DMS 273 (cell line): ENCODE results near the gene GABRD.

Experiments
- DNase-seq: peaks from one replicate; lab custom pipeline; 2025; ENCODE audit not compliant: unreplicated experiment; lab: John Stamatoyannopoulos, UW

GABRD gene

DNA sequence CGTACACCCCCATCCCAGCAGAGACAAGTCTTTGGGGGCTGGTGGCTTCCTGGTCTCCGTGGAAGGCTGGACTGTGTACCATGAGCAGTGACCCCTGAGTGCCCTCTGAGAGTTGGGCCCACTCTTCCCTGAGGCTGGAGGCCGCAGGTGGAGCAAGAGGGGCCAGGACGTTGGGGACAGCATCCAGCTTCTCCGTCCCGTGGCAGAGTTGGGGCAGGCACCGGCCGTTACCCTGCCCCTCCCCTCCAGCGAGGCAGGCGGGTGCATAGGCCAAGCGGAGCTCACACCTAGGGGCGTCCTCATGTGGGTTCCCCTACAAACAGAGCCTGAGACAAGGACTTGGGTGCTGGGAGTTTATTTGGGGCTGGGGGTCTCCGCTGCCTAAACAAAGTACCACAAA lies 14.0 kb downstream of the GABRD start:
- no peak for DNase-seq

DNA sequence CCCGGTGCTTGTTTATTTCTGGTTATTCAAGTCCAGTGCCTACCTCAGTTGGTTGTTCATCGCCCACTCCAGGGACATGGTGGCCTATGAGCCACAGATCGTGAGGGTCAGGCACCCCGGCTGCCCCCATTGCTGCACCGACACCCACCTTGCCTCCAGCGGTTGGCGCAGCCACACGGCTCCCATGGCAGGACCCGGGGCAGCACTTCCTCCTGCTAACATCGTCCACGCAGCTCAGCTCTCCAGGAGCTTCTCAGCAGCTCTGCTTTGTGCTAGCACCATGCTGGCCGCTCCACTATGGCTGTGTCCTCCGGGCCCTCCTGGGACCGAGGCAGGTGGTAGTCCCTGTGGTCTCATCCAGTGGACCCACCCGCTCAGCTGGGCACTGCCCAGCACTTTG lies 17.1 kb downstream of the GABRD start:
- DNase-seq, result no peak

DNA sequence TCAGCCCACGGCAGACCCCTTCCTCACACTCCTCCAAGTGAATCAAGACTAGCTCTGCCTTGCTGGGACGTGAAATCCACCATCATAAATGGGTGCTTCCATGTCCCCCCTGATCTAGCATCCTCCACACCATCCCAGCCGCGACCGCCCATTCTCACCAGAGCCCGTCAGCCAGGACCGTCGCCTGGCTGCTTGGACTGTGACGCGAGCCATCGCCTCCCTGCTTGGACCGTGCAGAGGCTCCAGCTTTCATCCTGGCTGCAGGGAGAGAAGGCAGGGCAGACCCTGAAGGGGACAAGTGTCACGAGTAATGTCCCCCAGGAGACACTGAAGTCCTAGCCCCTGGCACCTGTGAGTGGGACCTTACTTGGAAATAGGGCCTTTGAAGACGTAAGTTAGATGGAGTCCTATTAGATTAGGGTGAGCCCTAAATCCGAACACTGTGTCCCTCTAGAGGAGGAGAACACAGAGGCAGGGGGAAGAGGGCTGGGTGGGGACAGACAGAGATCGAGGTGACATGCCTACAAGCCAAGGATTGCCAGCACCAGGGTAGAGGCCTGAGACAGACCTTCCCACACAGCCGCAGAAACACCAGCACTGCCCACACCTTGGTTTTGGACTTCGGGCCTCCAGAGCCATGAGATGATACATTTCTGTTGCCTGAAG lies 18.3 kb downstream of the GABRD start:
- DNase-seq, result no peak

DNA sequence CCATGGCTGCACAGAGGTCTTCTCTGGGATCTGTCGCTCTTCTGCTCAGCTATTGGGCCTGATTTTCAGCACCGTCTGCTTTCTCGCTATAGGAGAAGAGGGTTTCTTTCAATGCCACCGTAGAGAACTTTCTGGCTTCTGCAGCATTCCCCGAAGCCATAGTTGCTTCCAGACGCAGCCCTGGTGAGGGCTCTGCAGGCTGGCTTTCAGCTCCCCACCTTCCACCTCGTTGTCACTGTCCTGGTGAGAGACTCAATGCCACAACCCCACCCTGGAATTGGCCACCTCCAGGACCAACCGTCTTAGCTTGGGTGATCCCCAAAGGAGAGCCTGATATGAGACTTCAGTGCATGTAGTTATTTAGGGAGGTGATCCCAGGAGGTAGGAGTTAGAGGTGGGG lies 19.1 kb downstream of the GABRD start:
- DNase-seq, result no peak

DNA sequence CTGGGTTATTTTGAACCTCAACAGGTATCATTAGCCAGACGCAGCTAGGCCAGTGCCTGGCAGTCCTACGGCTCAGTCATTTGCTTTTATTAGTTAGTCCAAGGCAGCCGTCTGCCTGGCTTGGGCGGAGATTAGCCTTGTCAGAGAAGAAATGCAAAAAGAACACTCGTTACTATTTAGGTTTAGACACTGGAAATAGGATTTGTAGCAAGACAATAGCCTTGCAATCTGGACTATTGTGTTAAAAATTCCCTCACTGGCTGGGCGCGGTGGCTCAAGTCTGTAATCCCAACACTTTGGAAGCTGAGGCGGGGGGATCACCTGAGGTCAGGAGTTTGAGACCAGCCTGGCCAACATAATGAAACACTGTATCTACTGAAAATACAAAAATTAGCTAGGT lies 20.1 kb downstream of the GABRD start:
- no peak for DNase-seq

DNA sequence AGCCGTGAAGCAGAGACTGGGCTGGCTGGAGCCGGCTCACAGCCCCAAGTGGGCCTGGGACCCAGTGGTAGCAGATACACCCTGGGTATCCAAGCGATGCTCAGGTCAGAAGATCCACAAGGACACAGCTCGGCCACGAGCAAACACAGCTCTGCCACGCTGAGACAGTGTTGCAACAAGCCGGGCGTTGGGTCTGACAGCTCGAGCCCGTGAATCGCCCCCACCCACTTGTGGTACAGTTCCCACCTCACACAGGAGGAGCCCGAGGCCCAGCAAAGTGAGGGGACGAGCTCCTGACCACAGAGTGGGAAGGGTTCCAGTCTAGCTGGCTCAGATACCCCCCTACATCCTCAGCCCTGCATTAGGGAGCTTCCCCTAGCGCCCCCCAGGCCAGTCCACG lies 22.2 kb downstream of the GABRD start:
- no peak for DNase-seq

DNA sequence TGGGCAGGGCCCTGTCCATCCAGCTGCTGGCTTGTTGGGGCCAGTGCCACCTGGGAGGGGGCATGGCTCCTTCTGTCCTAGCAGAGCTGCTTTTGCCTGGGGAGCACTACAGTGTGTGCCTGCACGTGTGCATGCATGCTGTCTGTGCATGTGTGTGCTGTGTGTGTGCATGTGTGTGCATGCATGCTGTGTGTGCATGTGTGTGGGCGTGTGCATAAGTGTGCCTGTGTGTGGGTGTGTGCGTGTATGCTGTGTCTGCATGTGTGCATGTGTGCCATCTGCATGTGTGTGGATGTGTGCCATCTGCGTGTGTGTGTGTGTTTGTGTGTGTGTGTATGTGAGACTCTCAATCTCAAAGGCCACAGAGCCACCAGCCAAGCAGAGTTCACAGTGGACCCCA lies 22.7 kb downstream of the GABRD start:
- no peak for DNase-seq

DNA sequence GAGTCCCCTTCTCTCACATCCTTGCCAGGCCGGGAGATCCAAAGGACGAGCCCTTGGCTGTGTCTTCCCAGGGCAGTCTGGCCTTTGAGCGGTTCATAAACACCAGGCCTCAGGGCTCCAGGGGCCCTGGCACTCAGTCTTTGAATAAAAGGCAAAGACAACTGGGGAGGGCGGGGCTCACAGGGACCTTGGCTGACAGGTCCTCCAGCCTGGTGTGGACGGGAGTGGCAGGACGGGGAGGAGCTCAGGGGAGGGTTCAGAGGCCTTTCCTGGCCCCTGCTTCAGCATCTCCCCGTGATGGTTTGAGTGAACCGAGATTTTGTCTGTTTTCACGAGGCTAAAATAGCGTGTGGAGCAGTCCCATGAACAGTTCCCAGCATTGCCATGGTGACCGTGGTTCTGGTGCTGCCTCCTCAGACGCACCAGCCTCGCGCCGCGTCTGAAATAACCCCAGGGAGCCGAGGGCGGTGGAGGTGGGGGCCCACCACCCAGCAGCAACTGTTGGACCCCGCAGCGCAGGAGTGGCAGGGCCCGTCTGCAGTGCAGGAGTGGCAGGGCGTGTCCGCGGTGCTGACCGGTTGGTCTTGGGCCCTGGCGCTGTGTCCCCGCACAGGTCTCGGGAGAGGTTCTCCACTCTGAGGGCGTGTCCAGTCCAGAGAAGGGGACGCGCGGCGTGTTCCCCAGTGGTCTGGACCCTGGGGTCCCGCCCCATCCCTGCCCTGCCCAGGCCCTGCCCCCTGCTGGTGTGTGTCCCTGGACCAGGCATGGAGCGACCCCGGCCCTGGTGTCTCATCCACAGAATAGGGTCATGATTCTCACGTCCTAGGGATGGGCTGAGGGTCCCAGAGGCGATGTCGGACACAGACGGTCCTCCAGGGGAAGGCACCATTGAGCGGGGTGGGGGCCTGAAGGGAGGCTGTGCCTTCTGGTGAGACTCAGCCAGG lies 24.0 kb downstream of the GABRD start:
- DNase-seq, result no peak

DNA sequence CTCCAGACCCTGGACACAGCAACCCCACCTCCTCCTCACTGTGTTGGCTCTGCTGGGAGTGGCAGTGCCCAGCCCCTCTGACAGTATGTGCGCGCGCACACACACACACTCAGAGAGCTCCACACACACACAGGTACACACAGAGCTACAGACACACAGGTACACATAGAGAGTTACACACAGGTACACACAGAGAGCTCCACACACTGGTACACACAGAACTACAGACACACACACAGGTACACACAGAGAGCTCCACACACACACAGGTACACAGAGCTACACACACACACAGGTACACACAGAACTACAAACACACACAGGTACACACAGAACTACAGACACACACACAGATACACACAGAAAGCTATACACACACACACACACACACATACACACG lies 24.7 kb downstream of the GABRD start:
- DNase-seq, result no peak

DNA sequence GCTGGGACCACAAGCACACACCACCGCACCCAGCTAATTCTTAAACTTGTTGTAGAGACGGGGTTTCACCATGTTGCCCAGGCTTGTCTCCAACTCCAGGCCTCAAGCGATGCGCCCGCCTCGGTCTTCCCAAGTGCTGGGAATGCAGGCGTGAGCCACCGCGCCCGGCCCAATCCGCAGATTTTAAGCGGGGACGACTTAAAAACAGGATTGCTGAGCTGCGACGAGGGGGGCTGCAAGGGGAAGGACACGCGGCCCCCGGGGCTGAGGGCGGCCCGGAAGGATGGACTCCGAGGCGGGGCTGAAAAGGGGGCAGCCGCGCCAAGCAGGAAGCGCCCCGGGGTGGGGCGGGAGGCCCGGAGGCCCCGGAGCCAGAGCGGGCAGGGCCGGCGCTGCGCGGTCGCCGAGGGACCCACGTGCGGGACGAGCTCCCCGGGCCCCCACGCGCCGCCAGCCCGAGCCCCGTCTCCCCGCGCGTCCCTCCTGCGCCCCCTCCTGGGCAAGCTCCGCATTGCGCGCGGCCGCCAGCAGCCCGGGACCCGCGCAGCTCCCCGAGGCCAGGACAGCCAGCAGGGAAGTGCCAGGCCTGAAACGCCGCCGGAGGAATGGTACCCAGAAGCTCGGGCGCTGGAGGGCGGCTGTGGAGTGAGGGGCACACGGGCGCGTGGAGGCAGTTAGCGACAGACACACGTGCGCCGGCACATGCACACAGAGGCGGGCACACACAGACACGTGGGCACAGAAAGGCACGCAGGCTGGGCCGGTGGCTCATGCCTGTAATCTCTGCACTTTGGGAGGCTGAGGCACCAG lies 25.6 kb downstream of the GABRD start:
- DNase-seq, result peak; percentile 87

DNA sequence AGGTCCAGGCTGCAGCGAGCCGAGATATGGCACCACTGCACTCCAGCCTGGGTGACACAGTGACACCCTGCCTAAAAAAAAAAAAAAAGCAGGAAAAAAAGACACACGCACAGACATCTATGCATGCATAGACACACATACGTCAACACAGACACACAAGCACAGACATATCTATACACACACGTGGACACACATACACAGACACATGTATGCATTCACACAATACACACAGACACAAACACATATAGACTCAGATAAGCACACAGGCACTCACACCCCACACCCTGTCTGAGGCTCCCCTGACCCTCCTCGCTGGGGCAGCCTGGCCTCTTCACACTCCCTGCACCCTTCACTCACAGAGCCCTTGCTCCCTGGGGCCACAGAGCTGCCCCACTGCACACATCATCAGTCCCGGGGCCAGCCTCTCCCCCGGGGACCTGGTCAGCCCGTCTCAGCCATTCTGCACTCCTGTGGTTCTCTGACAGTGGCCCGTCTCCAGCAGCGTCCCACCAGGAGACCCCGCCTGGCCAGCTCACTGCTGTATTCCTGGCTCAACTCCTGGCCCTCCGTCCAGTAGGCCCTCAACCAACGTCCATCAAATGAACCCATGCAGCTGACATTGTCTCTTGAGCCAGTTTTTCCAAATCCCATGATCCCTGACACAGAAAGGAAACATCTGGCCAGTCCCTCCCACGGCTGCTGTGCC lies 26.5 kb downstream of the GABRD start:
- DNase-seq, result no peak

DNA sequence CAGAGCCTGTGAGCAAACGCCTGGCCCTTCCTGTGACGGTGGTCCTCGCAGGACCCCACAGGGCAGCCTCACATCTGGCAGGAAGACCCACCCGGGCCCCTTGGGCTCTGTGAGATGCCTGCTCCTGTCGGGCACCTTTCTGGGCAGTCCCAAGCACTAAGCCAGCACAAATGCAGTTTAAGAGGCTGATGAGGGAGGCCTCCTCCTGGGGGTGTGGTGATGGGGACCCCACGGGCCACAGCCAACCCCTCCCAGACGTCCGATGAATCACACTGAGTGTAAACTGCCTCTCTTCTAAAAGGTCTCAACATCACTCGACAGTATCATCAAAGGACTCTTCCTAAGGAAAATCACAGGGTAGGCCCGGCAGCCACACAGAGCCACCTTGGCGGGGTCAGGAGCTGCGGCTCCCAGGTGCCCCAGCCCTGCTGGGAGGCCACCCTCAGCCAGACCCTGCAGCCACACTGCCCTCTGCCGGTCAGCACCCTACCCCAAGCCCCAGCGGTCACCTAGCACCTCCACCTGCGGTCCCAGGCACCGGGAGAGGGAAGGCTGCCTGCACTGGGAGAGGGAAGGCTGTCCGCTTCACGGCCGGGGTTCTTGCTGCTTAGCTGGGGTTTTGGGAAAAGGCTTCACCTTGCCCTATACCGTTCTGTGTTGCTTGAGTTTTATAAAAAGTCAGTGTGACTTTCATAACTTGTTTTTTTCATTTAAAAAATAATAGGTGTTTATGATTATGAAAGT lies 27.2 kb downstream of the GABRD start:
- DNase-seq, result peak; percentile 74

DNA sequence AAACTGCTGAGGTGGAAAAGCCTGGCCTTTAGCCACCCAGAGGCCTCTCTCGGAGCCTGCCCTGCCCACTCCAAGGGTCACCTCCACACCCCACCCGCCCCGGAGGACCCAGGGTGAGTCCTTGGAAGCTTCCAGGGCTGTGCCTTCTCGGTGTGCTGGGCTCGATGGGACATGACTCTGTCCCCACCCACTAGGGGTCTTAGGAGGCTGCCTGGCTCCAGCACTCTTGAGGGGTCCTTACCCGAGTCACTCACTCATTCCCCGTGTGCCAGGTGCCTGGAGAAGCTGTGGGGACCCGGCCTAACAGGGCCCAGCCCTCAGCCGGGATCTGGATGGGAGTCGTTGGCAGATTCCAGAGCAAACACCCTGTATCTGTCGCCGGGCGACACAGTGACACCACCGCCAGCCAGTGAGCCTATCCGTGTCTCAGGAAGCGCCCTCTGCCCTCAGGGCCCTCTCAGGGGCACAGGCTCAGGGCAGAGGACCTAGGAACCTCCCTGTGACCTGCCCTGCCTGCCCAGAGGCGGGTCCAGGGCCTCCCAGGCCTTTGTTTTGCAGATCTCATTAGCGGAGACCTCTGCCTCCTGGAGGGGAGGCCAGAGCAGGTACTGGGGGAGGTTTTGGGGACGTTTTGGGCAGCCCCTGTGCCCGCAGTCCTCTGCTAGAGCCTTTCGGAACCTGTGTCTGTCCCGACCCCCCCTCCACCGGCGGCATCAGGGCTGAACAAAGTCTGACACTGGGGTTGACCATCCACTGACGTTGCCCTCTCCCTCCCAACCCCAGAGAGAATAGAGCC lies 28.0 kb downstream of the GABRD start:
- DNase-seq, result no peak

DNA sequence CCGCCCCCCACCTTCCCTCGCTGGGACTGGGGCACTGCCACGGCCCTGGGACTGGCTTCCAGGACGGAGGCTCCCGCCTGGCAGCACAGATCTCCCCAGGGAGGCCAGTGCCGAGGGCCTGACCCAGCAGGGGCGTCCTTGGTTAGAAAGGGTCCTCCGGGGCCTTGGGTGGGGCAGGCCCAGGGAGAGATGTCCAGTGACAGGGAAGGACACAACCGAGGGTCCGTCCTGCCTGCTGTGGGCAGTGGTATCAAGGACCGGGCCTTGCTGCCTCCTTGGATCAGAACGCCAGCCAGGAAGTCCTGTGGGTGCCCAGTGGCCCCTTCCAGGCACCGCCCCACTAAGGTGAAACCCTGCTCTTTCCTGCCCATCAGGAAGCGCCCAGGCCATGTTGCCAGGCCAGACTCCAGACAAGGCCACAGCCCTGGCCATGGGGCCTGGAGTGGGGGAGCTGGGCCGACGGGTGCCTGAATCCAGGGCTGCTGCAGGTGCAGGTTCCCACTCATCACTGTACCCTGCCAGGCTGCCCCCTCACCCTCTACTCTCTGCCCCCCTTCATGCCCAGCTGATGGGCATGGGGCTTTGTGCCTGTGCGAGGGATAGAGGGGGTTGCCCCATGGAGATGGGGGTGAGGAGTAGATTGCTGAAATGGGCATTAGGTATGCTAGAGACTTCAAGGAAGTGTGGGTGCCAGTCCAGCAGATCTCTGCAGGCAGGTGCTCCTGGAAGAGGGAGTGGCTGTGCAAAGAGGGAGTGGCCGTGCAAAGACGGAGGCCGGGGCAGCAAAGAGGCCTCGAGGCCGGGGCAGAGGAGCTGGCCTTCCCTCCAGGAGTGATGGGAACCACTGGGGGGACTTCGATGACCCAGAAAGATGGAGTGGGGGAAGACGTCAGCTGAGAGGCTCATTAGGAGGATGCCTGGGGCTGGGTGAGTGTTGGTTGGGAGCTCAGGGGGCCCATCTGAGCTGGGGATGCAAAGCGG lies 28.9 kb downstream of the GABRD start:
- no peak for DNase-seq

DNA sequence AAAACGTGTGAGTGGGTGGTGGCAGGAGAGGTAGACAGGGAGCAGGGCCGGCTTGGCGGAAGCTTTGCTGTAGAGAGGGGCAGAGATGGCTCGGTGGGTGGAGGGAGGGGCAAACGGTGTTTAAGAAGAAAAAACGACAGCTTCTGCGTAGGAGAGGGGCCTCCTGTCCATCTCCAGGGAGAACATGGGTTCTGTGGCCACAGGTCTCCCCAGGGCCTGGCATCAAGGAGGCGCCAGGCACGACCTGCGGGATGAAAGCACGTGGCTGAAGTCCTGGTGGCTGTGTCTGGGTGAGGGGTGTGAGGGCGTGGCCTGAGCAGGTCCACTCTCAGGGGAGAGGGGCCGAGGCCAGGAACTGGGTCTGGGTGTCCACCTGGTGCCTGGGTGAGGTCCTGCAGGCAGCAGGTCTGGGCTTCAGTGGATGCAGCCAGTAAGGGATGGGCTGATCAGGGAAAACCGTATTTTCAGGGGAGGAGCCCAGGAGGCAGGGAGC lies 30.1 kb downstream of the GABRD start:
- peak; percentile 59 for DNase-seq

DNA sequence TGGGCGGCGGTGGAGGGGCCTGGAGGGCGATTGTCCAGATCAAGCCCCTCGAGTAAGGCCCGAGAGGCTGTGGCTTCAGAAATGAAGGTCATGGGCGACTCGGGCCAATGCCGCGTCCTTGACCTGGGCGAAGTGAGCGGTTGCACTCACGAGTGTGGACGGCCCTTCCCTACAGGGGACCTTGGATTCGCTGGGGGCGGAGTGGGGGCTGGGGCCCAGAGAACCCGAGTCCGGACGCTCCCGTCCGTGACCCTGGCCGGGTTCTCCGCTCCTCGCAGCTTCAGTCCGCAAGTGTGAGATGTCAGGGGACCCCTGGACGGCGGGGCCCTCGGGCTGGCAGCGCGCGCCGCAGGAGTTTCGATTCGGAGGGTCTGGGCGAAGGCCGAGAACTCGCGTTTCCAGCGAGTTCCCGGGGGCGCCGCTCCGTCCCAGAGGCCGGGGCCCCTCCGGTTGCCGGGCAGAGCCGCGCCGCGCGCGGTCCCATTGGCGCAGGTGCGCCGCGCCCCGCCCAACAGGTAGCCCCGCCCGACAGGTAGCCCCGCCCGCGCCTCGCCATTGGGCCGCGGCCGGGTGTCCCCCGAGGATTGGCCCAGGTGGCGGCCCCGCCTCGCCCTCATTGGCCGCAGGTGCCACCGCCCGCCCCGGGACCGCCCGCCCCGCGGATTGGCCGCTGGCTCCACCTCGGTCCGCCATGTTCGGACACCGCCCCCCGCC lies 30.7 kb downstream of the GABRD start, which contains the start of gene PRKCZ:
Gene PRKCZ (plus strand): TSS at position 694 of the 714 bp plus-strand sequence. CDS start 220 bp downstream, outside the sequence.
- peak; percentile 90 for DNase-seq

DNA sequence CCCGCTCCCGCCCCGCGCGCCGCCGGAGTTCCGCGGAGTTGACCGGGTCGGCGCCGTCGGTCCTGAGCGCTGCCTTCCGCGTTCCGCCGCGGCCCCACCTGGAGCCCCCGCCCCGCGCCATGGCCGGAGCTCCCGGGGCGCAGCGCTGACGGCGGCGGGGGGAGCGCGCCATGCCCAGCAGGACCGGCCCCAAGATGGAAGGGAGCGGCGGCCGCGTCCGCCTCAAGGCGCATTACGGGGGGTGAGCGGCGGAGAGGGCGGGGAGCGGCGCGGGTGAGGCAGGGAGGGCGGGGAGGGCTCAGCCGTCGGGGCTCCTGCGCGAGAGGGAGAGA lies 31.3 kb downstream of the GABRD start:
- peak; percentile 67 for DNase-seq
